ENCODE results near the gene IL17REL. TPM values are rescaled to one million over a fixed set of nuclear protein-coding genes. Genes with fewer than 3 reads are reported as not detected.

Gene IL17REL
- total RNA-seq, 4 donors from 2014 or later, result not detected

GRCh38 chr22:49955581-49956417 is 56.8 kb downstream of the IL17REL start:
- WGBS, 2 donors, result 83 to 94% methylated on average over 12 to 15 of the region's 22 CpGs
- no peak overlapping the region for H3K4me3 ChIP-seq (ENCODE audit: low read depth, poor library complexity, severe bottlenecking)
- DNase-seq (ENCODE audit: low spot score in 2 of 2), result no peak
- intact Hi-C loops (cut with DNase I; ENCODE audit: low total_unique reads), result no loop called here
- TF ChIP-seq CTCF (IDR thresholded peaks at IDR 0.05), result no peak
- TF ChIP-seq POLR2A (IDR thresholded peaks at IDR 0.05), result no peak

- WGBS, 2 donors, result 69% methylated on average over 9 to 15 of the region's 15 CpGs
- TF ChIP-seq CTCF (IDR thresholded peaks at IDR 0.05) (no peak), POLR2A (IDR thresholded peaks at IDR 0.05) (no peak)
- no peak overlapping the region for H3K4me3 ChIP-seq (ENCODE audit: low read depth, poor library complexity, severe bottlenecking)
- no peak for DNase-seq (ENCODE audit: low spot score in 2 of 2)
- intact Hi-C loops (cut with DNase I; ENCODE audit: low total_unique reads), result no loop called here
Measured at GRCh38 chr22:49954991-49955580, 57.5 kb downstream of the IL17REL start.

- WGBS, 2 donors, result 69 to 73% methylated on average over 6 of the region's 8 CpGs
- DNase-seq (ENCODE audit: low spot score in 2 of 2), result no peak
- no peak overlapping the region for H3K4me3 ChIP-seq (ENCODE audit: low read depth, poor library complexity, severe bottlenecking)
- intact Hi-C loops (cut with DNase I; ENCODE audit: low total_unique reads), result no loop called here
- no peak for TF ChIP-seq CTCF (IDR thresholded peaks at IDR 0.05)
- TF ChIP-seq POLR2A (IDR thresholded peaks at IDR 0.05), result no peak
Measured at GRCh38 chr22:49954354-49954753, 58.2 kb downstream of the IL17REL start.

- no peak overlapping the region for H3K4me3 ChIP-seq (ENCODE audit: low read depth, poor library complexity, severe bottlenecking)
- WGBS, 2 donors, result 65 to 68% methylated on average over 14 to 17 of the region's 18 CpGs
- TF ChIP-seq POLR2A (IDR thresholded peaks at IDR 0.05) (no peak), CTCF (IDR thresholded peaks at IDR 0.05) (no peak)
- DNase-seq (ENCODE audit: low spot score in 2 of 2), result no peak
- intact Hi-C loops (cut with DNase I; ENCODE audit: low total_unique reads), result no loop called here
Measured at GRCh38 chr22:49953680-49954344, 58.8 kb downstream of the IL17REL start.

GRCh38 chr22:49953027-49953679 is 59.4 kb downstream of the IL17REL start:
- DNase-seq (ENCODE audit: low spot score in 2 of 2), result no peak
- no peak overlapping the region for H3K4me3 ChIP-seq (ENCODE audit: low read depth, poor library complexity, severe bottlenecking)
- TF ChIP-seq CTCF (IDR thresholded peaks at IDR 0.05) (no peak), POLR2A (IDR thresholded peaks at IDR 0.05) (no peak)
- 68 to 71% methylated on average over 13 to 15 of the region's 20 CpGs for WGBS, 2 donors
- intact Hi-C loops (cut with DNase I; ENCODE audit: low total_unique reads), result no loop called here

All from lower leg skin (tissue), 4 donors.